ENCODE measurements around the gene DLG2.
"Not testable (repeated sequence)": the region's sequence is repeated elsewhere in the genome, so short reads cannot be mapped to it uniquely, and the experiment has no call there.

DLG2 gene

GRCh38 chr11:85627332-85627997, at the start of gene DLG2:
Gene DLG2, minus strand, starts transcription at chr11:85627344.
- DNase-seq: peak; percentile 5

GRCh38 chr11:85673393-85673792, 46.2 kb upstream of the DLG2 start:
- no peak for DNase-seq

DNA sequence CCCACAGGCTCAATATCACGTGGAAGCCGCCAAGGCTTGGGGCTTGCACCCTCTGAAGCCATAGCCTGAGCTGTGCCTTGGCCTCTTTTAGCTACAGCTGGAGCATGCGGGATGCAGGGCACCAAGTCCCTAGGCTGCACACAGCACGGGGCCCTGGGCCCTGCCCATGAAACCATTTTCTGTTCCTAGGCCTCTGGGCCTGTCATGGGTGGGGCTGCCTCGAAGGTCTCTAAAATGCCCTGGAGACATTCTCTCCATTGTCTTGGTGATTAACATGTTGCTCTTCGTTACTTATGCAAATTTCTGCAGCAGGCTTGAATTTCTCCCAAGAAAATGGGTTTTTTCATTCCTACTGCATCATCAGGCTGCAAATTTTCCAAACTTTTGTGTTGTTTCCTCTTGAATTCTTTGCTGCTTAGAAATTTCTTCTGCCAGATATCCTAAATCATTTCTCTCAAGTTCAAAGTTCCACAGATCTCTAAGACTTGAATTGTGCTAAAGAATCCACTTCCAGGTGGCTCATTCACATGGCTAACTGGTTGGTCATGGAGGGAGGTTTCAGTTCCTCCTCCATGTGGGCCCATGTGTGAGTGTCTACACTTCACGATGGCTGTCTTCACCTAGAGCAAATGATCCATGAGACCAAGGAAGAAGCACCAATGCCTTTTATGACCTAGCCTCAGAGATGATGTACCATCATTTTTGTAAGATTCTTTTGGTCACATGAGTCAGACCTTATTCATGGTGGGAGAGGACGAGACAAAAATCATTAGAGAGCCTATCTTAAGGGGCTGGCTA, 45.2 kb upstream of the DLG2 start:
- no peak for DNase-seq

DNA sequence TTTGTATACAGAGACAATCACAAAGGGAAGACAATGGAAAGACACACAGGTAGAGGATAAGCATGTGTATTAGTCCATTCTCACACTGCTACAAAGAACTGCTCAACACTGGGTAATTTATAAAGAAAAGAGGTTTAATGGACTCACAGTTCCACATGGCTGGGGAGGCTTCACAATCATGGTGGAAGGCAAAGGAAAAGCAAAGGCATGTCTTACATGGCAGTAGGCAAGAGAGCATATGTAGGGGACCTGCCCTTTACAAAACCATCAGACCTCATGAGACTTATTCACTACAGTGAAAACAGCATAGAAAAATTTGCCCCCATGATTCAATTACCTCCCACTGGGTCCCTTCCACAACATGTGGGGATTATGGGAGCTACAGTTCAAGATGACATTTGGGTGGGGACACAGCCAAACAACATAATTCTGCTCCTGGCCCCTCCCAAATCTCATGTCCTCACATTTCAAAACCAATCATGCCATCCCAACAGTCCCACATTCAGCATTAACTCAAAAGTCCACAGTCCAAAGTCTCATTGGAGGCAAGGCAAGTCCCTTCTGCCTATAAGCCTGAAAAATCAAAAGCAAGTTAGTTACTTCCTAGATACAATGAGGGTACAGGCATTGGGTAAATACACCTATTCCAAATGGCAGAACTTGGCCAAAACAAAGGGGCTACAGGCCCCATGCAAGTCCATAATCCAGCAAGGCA, 44.0 kb upstream of the DLG2 start:
- DNase-seq: not testable (repeated sequence)

- DNase-seq: no peak
Measured at GRCh38 chr11:85668157-85668556, 41.0 kb upstream of the DLG2 start.

- no peak for DNase-seq
Measured at GRCh38 chr11:85666687-85667086, 39.5 kb upstream of the DLG2 start.

DNA sequence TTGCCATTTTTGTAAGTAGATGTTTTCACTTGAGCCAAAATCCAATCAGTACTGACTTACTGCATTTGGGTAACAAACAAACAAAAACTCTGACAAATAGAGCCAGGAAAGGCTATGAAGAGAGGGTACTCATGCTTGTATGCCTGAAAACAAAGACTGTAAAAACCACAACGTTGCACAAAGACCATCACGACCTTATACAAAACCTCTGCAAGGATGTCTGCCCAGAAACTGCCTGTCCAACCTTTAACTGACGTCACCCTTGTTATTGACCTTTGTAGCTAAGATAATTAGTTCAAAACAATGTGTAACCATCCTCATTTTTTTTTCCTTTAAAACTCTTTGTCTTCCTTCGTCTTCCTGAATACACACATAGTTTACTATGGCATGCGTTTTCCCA, 38.6 kb upstream of the DLG2 start:
- DNase-seq: no peak

- DNase-seq: peak; percentile 94
Measured at GRCh38 chr11:85664615-85665481, 37.7 kb upstream of the DLG2 start, which contains the start of gene CREBZF. Gene CREBZF, minus strand, starts transcription at chr11:85665129. Its CDS starts 254 bp downstream, at chr11:85664875.

GRCh38 chr11:85663753-85664614, 36.8 kb upstream of the DLG2 start:
- peak; percentile 91 for DNase-seq

DNA sequence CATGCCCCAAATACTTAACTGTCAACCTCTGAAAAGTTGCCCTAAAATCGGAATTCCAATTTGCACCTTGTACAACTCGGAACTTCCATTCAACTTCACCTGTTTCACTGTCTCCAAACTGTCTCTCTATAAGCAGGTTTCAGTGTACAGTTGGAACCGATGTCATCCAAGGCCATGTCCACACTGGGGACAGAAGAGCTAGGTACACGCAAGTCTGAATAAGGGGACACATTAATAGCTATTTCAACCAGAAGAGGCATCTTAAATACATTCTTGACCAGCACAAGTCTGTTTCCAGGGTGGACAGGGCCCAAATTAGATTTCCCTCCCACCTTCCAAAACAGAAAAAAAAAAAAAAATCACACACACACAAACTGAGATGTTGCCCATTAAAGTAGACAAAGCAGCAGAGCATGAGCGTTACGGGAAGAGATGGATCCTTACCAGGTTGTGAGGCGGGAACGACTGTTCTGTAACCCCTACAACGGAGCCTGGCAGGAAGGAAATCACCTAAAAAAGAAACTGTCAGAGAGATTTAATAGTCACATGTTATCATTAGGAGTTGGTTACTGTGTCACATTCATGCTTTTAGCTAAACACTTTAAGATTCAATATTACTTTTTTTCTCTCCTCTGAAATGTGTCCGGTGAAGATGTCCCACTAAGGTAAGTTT, 36.1 kb upstream of the DLG2 start:
- DNase-seq: no peak

- no peak for DNase-seq
Measured at GRCh38 chr11:85661972-85662664, 35.0 kb upstream of the DLG2 start.

- DNase-seq: no peak
Measured at GRCh38 chr11:85658180-85658579, 31.0 kb upstream of the DLG2 start.

DNA sequence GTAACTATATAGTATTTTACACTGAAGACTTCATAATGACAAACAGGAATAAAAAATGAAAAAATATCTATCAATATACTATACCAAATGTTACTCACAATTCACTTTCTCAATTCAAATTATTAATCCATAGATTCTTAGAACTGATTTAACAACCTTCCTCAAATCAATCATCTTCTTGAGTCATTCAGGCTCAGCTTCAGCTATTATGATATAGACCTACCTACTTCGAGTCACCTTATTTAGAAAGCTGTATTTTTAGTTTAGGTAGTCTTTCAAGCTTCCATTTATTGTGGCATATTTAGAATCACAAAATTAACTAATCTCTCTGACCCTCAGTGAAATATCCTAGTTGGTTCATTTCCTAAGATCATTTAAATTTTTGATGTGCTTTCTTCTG, 29.6 kb upstream of the DLG2 start:
- DNase-seq: no peak

DNA sequence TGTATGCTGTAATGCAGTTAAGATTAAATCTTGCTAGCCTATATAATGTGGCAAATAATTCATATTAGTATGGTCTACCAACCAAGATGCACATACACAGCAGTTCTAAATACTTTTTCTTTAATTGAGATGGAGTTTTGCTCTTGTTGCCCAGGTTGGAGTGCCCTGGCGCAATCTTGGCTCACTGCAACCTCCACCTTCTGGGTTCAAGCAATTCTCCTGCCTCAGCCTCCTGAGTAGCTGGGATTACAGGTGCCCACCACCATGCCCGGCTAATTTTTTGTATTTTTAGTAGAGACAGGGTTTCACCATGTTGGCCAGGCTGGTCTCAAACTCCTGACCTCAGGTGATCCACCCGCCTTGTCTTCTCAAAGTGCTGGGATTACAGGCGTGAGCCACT, 27.2 kb upstream of the DLG2 start:
- DNase-seq: not testable (repeated sequence)

- DNase-seq: no peak
Measured at GRCh38 chr11:85652786-85653447, 25.8 kb upstream of the DLG2 start.

DNA sequence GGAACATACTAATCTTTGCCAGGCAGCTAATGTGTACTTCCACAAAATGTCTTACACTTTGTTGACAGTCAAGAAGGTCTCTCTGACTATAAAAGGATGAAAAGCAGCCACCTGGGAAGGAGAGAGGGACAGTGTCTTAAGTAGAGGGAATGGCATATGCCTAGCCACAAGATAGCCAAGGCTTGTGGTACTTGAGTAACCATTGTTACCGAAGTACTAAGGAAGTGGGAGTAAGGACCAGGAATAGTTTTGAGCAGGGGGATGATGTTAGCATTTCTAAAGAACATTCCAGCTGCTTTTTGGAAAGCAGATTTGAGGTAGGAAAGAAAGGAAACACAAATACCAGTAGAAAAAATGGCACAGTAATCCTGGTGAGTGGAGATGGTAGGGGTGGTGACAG, 24.0 kb upstream of the DLG2 start:
- no peak for DNase-seq

GRCh38 chr11:85647604-85648299, 20.6 kb upstream of the DLG2 start, which contains the start of gene TMEM126A:
Gene TMEM126A, plus strand, starts transcription at chr11:85647967. Its CDS starts 2,289 bp downstream, at chr11:85650256.
- peak; percentile 94 for DNase-seq

- DNase-seq: no peak
Measured at GRCh38 chr11:85647078-85647477, 19.9 kb upstream of the DLG2 start.

GRCh38 chr11:85643191-85643614, 16.1 kb upstream of the DLG2 start:
- DNase-seq: no peak
